ENCODE measurements around the gene MAPK8.

Gene MAPK8

DNA sequence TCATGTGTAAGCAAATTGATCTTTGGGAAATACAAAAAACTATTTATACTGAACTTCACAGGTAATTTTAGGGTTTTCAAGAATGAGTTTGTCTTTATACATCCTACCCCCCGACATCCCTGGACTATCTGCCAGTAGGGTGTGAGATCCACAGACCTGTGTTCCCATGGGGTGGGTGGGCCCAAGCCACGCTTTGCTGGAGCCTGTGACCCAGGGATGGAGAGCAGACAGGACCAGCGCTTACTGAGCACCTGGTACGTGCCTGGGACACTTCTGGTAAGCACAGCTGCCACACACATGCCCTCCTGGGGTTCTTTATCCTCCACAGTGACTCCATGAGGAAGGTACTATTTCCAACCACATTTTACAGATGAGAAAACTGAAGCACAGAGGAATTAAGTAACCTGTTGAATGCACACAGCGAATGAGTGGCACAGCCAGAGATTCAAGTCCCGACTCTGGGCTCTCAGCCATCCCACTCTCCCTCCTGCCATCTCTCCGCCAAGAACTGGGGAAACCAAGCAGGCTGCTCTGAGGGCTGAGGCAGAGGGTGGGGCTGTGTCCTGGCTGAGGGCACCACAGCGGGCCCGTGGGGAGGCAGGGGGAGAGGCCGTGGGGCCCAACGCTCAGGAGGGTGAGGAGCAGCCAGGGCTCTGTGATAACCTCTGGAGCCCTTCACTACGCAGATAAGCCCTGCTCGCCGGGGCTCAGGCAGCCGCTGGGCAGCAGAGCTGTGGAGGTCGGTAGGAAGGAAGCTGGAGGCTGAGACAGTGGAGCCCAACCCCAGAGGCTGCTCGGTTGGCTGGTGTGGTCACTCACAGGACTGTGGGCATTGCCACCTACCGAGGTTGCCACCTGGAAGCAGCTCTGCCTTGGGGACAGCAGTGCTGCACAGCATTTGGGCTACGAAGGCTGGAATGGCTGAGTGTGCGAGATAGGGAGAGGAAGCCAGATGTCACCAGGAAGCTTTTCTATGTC, 174.2 kb downstream of the MAPK8 start:
- DNase-seq = no peak

DNA sequence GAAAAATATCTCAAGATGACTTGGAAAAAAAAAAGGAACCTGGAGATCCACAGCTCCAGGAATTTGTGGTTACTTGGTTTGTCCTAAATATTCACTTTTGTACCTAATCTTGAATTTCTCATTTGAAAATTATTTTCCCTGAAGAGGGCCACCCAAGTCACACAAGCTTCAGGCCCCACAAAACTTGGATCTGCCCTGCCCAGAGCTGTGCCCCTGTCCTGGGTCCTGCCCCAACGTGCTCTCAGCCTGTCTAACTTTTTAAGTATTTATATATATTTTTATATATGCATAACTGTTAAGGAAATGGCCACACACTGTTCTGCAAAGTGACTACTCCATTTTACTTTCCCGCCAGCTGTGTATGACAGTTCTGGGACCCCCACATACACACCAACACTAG, 174.9 kb downstream of the MAPK8 start:
- DNase-seq = no peak

DNA sequence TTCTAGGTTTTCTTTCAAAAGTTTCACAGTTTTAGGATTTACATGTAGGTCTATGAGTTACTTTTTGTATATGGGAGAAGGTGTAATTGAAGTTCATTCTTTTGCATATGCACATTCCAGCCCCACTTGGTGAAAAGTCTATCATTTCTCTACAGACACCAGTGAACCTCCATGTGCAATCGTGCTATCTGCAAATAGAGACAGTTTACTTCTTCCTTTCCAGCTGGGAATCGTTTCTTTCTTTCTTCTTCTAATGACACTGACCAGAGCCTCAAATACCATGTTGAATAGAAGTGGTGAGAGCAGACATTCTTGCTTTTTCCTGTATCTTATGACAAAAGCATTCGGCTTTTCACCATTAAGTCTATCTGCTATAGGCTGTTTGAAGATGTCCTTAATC, 175.7 kb downstream of the MAPK8 start:
- no peak for DNase-seq

DNA sequence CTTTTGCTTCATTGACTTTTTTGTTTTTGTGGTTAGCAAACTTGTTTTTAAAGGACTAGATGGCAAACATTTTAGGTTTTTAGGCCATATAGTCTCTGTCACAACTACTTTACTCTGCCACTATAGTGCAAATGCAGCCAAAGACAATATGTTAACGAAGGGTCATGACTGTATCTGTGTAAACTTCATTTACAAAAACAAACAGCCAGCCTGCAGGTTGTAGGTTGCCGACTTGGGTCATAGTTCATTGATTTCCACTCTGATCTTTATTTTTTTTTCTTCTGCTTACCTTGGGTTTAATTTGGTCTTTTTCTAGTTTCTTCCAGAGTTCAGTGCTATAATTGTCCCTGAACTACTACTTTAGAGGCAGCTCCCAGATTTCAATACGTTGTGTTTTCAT, 178.4 kb downstream of the MAPK8 start:
- no peak for DNase-seq

DNA sequence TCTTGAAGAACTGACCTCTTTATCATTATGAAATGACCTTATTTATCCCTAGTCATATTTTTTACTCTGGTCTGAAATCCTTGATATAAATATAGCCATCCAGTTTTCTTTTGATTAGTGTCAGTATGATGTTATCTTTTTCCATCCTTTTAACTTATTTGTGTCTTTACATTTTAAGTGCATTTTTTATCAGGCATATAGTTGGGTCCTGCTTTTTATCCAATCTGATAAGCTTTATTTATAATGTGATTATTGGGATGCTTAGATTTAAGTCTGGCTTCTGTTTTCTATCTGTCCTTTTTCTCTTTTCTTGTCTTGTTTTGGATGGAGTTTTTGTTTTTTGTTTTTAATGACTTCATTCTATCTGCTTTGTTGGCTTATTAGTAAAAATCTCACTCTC, 179.2 kb downstream of the MAPK8 start:
- DNase-seq = no peak

DNA sequence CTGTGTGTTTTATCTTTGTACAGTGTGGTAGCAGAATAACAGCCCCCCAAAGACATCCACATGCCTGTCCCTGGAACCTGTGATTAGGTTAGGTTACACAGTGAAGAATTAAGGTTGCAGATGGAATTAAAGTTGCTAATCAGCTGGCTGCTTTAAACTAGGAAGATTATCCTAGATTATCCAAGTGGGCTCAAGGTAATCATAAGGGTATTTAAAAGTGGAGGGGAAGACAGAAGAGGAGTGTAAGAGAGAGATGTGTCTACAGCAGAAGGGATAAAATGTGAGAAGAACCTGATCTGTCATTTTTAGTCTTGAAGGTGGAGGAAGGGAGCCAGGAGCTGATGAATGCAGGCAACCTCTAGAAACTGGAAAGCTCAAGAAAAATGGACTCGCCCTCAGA, 180.8 kb downstream of the MAPK8 start:
- no peak for DNase-seq

Data from NCI-H1048 (cell line).